HTR-8/SVneo (cell line): Measurements from ENCODE around the gene BCL2A1.
"Not testable (repeated sequence)": the region's sequence is repeated elsewhere in the genome, so short reads cannot be mapped to it uniquely, and the experiment has no call there.

ENCODE experiments used
- DNase-seq: peaks from one replicate; pipeline ENCODE4 v3.0.0; 2011; ENCODE audit warnings: low spot score, mixed read lengths; ENCODE audit not compliant: insufficient read length
- FAIRE-seq: peaks from 2 replicates; lab custom pipeline; 2011; peaks lifted over from hg19 to GRCh38; lab: Jason Lieb, UNC

Gene BCL2A1

DNA sequence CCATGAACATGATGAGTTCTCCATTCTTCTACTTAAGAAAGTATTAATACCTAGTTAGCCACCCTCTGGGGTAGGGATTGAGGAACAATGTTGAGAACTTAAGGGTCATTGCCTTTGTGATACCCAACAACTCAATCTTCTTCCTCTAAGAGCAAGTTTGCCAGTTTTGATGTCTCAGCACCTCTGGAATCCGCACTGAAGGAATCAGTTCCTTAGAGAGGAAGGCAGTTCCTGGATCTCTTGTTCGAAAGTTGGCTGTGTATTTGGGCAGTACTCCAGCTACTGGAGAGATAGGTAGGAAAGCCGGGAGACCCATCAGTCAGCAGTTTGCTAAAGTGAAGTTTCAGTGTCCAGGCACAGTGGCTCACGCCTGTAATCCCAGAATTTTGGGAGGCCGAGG is 38.5 kb downstream of the BCL2A1 start:
- DNase-seq (no peak), FAIRE-seq (no peak)

DNA sequence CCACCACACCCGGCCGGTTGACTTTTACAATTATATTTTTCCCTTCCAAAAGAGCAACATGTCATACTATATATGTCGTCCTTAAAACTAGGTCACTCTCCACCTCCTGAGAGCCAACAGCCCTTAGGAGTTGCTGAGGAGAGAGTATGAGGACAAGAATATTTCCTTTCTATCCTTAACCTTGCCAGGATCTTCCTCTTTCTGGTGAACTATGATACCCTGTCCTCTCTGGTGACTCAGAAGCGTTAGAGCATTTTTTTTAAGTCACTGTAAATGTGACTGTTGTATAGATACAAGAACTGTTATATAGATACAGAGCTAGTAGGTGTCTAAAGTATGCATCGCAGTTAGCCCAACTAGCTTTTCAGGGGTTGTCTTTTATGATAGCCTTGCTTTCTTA is 40.5 kb downstream of the BCL2A1 start:
- FAIRE-seq (no peak), DNase-seq (no peak)

DNA sequence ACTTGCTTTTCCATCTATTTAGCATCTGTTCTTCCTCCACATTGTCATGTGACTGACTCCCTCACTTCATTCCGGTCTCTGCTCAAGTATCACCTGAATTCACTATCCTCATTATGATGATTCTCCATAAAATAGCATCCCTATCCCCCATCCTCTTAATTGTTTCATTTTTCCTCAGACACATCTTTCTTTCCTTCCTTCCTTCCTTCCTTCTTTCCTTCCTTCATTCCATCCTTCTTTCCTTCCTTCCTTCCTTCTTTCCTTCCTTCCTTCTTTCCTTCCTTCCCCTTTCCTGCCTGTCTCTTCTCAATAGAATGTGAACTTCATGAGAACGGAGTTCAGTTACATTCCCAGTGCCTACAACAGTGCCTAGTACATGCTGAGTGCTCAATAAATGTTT is 41.6 kb downstream of the BCL2A1 start:
- DNase-seq (no peak), FAIRE-seq (no peak)

DNA sequence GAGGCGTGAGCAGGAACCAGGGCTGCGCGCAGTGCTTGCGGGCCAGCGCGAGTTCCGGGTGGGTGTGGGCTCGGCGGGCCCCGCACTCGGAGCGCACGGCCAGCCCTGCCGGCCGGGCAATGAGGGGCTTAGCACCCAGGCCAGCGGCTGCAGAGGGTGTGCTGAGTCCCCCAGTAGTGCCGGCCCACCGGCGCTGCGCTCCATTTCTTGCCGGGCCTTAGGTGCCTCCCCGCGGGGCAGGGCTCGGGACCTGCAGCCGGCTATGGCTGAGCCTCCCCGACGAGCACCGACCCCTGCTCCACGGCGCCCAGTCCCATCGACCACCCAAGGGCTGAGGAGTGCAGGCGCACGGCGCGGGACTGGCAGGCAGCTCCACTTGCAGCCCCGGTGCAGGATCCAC is 44.9 kb downstream of the BCL2A1 start:
- not testable (repeated sequence) for DNase-seq, FAIRE-seq

DNA sequence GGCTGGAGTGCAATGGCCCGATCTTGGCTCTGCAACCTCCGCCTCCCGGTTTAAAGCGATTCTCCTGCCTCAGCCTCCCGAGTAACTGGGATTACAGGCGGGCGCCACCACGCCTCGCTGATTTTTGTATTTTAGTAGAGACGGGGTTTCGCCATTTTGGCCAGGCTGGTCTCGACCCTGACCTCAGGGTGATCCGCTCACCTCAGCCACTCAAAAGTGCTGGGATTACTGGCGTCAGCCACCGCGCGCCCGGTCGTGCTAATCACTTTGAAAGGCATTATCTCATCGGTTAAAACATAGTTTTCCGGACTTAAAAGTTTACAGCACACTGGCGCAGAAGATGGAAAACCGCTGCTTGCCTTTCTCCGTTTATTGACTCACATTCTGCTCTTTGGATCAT is 46.6 kb downstream of the BCL2A1 start:
- no peak for FAIRE-seq
- no peak for DNase-seq

DNA sequence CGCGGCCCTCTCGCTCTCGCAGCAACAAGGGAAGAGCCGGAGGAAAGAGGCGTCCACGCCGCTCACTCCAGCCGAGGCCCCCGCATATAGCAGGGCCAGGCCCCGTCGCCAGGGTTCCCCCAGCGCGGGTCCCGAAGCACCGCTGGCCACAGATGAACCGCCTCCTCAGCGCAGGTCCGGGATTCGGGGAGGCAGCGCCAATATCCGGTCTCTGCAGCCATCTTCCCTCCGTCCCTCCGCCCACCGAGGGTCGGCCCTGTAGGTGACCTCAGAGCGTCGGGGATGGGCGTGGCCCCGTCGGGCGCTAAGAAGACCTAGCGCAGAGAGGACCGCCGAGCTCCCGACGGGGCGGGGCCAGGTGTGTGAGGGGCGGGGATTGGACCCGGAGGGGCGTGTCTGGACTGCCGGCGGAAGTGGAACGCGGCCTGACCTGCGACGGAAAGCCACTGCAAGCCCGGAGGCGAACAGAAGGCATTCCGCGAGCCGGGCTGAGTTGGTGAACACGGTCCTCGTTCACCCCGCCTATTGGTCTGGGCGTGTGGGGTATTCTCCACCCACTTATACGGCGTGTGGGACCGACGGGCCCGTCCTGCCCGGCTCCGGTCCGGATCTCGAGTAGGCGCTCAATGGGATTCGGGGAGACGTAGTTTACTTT is 47.4 kb downstream of the BCL2A1 start:
- DNase-seq (peak; percentile 94), FAIRE-seq (peak; percentile 87)

DNA sequence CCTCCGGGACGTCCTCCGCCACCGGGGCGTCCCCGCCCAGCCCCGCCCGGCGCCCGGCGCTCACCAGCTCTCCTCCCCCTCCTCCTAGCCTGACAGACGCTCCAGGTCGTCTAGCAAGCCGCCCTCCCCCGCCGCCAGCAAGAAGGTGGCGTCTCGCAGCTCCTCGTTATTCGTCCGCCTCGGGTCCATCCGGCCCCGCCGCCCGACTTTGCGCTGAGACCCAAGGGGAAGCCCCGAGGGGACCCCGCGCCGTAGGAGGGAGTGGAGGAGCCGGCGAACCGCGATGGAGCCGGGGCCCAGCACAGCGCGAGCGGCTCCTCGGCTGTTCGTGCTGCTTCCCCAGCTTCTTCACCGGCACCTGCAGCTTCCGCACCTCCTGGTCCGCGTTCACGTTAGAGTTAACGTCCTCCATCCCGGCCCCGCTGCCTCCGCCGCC is 47.9 kb downstream of the BCL2A1 start:
- FAIRE-seq (no peak), DNase-seq (peak; percentile 45)

DNA sequence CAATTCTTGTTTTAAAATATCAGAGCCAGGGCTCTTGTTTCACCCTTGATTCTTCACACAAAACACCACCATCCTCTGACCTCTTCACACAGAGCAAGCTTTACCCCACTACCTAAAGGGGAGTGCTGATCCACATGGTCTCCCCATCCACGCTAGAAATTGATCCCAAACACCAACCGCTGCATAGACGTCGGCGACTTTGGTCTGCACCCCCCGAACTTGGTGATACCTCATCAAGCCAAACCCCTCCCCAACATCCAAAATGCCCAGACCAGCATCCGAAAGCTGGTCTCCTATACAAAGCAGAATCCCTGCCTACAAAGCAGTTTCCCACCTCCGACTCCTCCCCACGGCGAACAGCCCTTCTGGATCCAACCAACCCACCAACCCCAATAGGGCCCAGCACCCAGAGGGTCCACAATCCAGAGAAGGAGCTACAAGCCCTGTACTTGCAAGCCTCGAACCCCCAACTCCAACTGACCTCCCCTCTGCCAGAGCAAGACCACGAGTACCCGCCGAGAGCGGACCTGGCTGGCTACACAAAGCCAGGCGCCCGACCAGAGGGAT is 48.4 kb downstream of the BCL2A1 start:
- DNase-seq: no peak
- FAIRE-seq: no peak

DNA sequence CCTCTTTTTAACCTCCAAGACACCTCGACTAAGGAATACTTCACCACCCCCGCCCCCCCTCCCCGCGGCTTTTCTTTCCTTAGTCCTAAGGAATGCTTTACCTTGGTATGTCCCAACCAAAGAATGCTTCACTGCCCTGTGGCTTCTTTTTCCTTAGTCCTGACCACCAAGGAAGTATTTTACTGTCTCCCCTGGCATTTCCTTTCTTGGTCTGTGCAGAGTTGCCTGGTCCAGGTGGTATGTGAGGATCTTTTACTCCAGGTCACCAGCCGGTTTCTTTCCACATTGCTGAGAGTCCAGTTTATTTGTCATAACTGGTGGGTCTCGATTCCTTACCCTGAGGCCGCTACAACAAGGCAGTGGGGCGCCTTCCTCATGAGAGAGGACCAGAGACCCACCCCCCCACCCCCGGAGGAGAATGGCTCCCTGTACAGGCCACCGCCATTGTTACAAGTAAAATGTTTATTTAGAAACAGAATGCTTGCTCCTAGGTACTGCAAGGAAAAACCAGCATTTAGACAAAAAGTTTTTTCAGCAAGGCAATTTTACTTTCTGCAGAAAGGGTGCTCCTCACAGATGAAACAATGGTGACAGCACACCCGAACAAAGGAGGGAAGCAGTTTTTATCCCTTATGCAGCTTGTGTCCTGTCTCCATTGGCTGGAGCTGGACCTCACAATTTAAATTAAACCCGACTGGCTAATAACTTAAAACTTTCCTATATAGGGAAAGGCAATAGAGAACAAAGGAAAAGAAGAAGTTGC is 51.1 kb downstream of the BCL2A1 start:
- no peak for FAIRE-seq
- no peak for DNase-seq

DNA sequence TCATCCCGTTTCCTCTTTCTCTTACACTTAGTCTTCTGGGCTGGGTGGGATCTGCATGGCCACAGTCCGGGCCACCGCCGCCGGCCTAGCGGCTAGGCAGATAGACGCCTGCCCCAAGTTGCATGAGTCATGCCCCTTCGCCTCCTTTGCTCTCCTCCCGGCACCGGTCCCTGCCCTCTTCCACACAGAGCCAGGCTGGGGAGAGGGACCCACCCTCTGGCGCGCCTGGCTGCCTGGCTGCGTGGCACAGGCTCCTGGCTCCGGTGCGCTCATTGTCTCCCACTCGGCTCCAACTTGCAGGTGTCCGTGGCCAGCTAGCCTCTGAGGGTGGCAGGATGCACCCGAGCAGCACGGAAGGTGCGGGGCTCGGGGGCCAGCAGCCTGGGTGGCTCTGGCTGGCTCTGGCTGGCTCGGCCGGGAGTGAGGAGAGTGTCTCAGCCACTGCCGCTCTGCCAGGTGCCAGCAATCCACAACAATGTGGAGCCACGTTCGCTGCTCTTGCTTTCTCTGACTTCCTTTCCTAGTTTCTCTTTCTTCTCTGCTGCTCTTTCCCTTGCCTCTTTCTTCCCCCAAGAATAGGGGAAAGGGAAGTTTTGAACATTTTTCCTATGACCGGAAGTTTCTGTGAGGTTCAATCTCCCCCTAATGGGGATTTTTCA is 51.8 kb downstream of the BCL2A1 start:
- no peak for FAIRE-seq
- no peak for DNase-seq

DNA sequence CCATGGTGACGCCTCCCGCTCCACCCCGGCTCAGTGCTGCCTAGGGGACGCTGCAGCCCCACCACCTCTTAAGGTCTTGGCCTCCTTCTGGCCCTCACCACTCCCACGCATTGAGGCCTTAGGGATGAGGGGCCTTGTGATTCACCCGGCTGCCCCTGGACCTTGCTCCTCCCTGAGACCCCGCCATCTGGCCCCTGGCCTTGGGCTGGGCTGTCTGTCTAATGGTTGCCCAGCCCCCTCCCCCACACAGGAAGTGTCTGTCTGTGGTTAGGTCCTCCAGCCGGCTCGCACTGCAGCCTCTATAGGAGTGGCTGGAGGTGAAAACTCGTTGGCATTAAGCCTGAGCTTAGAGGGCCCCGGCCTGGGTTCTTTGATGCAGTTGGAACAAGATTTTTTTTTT is 52.7 kb downstream of the BCL2A1 start:
- FAIRE-seq (no peak), DNase-seq (no peak)

DNA sequence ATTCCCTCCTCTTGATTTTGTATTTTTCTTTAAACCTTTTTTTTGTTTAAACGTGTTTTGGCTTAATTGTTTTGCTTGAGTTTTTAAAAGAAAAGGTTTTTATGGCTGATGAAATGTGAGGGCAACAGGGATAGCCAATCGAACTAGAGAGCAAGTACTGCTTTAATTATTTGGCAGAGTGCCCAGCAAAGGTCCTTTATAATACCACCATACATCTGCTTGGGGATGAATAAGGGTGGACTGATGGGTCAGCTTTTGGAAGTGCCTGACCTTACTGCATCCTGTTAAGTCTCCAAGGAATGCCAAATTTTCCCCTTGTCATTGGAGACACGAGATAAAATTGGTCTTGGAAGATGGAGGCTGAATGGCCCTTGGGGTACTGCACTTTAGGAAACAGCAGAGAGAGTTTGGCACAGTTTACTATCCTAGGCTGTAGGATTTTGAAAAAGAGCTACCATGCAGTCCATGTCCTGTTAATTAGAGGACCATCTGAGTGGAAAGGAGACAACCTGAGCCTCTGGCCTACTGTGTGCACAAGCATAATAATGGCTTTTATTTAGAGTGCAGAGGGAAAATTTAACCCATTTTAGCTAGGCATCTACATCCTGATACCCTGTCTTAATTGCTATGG is 54.4 kb downstream of the BCL2A1 start:
- DNase-seq (no peak), FAIRE-seq (no peak)

DNA sequence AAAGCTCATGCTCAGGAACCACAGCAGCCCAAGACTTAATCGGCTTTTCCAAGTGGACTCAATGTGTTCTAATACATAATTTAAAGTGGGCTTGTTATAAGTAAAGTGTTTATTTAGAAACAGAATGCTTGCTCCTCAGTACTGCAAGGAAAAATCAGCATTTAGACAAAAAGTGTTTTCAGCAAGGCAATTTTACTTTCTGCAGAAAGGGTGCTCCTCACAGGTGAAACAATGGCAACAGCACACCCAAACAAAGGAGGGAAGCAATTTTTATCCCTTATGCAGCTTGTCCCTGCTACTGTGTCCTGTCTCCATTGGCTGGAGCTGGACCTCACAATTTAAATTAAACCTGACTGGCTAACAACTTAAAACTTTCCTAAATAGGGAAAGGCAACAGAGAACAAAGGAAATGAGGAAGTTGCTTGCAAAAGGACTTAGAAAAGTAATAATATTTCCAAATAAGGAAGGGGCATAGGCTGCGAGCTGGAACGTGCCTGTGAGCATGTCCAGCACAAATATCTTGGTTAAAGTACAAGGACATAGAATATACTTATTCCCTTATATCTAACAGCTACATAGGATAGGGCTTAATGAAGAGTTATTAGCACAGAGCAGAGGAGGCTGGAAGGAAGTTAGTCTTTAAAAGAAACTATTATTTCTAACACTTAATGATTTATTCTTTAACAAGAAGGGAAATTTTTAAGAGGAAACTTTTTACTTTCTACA is 55.1 kb downstream of the BCL2A1 start:
- not testable (repeated sequence) for DNase-seq, FAIRE-seq

DNA sequence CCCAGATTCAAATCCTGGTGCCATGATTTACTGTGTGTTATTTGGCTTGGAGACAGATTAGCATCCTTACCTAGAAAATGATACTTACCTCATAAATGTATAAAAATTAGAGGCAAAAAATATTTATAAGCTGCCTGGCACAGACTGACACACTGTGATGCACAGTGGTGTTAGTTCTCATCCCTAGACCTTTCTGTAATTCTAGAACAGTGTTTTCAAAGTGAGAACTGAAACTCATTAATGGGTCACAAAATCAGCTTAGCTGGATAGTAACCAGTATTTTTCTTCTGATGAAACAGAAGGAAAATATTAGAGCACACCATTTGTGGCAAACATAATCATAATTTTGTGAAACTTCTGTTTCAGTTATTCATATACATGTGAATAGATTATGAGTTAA is 56.3 kb downstream of the BCL2A1 start:
- FAIRE-seq: no peak
- no peak for DNase-seq
